HCT116 (cell line): Measurements from ENCODE around the gene PLEKHN1. TPM values are rescaled to one million over a fixed set of nuclear protein-coding genes. Genes with fewer than 3 reads are reported as not detected.

Experiments
- ATAC-seq: fragments of 200-7000 bp; cut with Tn5 transposase; 2 replicates; pipeline ENCODE4 v1.9.1; 2020; ENCODE audit warnings: mild to moderate bottlenecking, moderate library complexity
- BruUV-seq: library from RNA; stranded (reverse); fragments of 400-500 nt; replicated peaks from 2 replicates; lab custom pipeline; 2021; lab: Mats Ljungman, UMichigan
- CTCF ChIA-PET: fragments of 300-600 bp; sonication (Branson Sonifier 250); formaldehyde crosslinking; loops from one replicate; lab custom pipeline; 2021; ENCODE audit warnings: antibody characterized with exemption; lab: Charles Lee
- POLR2A ChIA-PET: fragments of 300-600, 350-600 bp; sonication (Branson Sonifier 250); formaldehyde crosslinking; loops from one replicate; lab custom pipeline; 2021; ENCODE audit warnings: antibody characterized with exemption; lab: Charles Lee
- RAD21 ChIA-PET, 2 experiments: fragments of 300-600 bp; sonication (Branson Sonifier 250); formaldehyde crosslinking; loops; one replicate each; lab custom pipeline; 2023; ENCODE audit warnings: low total read pairs in 2 of 2; ENCODE audit not compliant: uncharacterized antibody in 2 of 2, unreplicated experiment in 2 of 2, low non-redundant PET in 1 of 2; lab: Charles Lee
- DNase-seq: peaks from one replicate; pipeline ENCODE4 v3.0.0-alpha.2; 2010; ENCODE audit warnings: low read depth, low spot score
- H2AFZ ChIP-seq: fragments of 200-600 bp; shearing (Covaris generic), sonication (generic); 2 replicates; pipeline ENCODE4 v1.6.1; 2017; ENCODE audit warnings: low read depth, mixed run types, mixed read lengths, antibody characterized with exemption, low read length; ENCODE audit not compliant: poor library complexity, severe bottlenecking
- H3K27ac ChIP-seq: 2 replicates; pipeline ENCODE4 v1.5.1; 2012; ENCODE audit warnings: low read depth, low read length
- H3K27me3 ChIP-seq: fragments of 200-600 bp; sonication (generic); 2 replicates; pipeline ENCODE4 v1.6.1; 2016; ENCODE audit warnings: mixed run types, low read length, mixed read lengths; ENCODE audit not compliant: insufficient read depth
- H3K36me3 ChIP-seq, 2 experiments: fragments of 200-500 bp in 1 of 2; fragments of 200-600 bp in 1 of 2; sonication (Bioruptor generic) in 1 of 2; sonication (generic) in 1 of 2; 2 replicates each; pipeline versions ENCODE4 v1.5.1 to v1.6.1; 2014 to 2016; ENCODE audit warnings: low read length in 2 of 2, inconsistent platforms in 1 of 2, mixed read lengths in 1 of 2, mixed run types in 1 of 2; ENCODE audit not compliant: insufficient read depth in 2 of 2, control insufficient read depth in 1 of 2
- H3K4me1 ChIP-seq, 2 experiments: fragments of 200-600 bp in 1 of 2; sonication (generic) in 1 of 2; 2 replicates each; pipeline versions ENCODE4 v1.5.1 to v1.6.1; 2012 to 2017; ENCODE audit warnings: low read length in 2 of 2, inconsistent platforms in 1 of 2, mild to moderate bottlenecking in 1 of 2, mixed read lengths in 1 of 2, mixed run types in 1 of 2, moderate library complexity in 1 of 2; ENCODE audit not compliant: insufficient read depth in 2 of 2, control insufficient read depth in 1 of 2
- H3K4me2 ChIP-seq: fragments of 200-600 bp; sonication (generic); 2 replicates; pipeline ENCODE4 v1.6.1; 2017; ENCODE audit warnings: mixed run types, low read length, mixed read lengths
- H3K4me3 ChIP-seq, 2 experiments: fragments of 200-600 bp in 1 of 2; sonication (generic) in 1 of 2; replicated peaks in 1 of 2; 2 replicates each; pipeline ENCODE4 v1.5.1; 2011 to 2016; ENCODE audit warnings: low read length in 2 of 2, control low read depth in 1 of 2, low read depth in 1 of 2, mild to moderate bottlenecking in 1 of 2, mixed read lengths in 1 of 2, mixed run types in 1 of 2
- H3K79me2 ChIP-seq: fragments of 200-600 bp; sonication (generic); 2 replicates; pipeline ENCODE4 v1.6.1; 2017; ENCODE audit warnings: mild to moderate bottlenecking, mixed run types, low read length, moderate library complexity, mixed read lengths; ENCODE audit not compliant: insufficient read depth
- H3K9ac ChIP-seq: fragments of 200-600 bp; sonication (generic); 2 replicates; pipeline ENCODE4 v1.6.1; 2016; ENCODE audit warnings: low read length, mixed read lengths
- H3K9me2 ChIP-seq: fragments of 200-600 bp; sonication (generic), shearing (Covaris generic); 2 replicates; pipeline ENCODE4 v1.6.1; 2017; ENCODE audit warnings: mixed run types, mild to moderate bottlenecking, moderate library complexity; ENCODE audit not compliant: insufficient read depth
- H3K9me3 ChIP-seq, 2 experiments: fragments of 200-500 bp in 1 of 2; fragments of 200-600 bp in 1 of 2; sonication (Bioruptor generic) in 1 of 2; sonication (generic) in 1 of 2; 2 replicates each; pipeline ENCODE4 v1.6.1; 2014 to 2017; ENCODE audit warnings: low read length in 2 of 2, mixed read lengths in 2 of 2, inconsistent platforms in 1 of 2, low read depth in 1 of 2, mild to moderate bottlenecking in 1 of 2, mixed run types in 1 of 2, moderate library complexity in 1 of 2; ENCODE audit not compliant: control insufficient read depth in 1 of 2, insufficient read depth in 1 of 2
- H4K20me1 ChIP-seq: fragments of 200-600 bp; sonication (generic), shearing (Covaris generic); 2 replicates; pipeline ENCODE4 v1.6.1; 2017; ENCODE audit warnings: mixed run types, mild to moderate bottlenecking, moderate library complexity; ENCODE audit not compliant: insufficient read depth
- CEBPB ChIP-seq: IDR thresholded peaks from 2 replicates; pipeline ENCODE4 v1.6.1; 2012; ENCODE audit warnings: low read depth
- CTCF ChIP-seq, 3 experiments: fragments of 200-600 bp in 1 of 3; sonication (generic) in 1 of 3; IDR thresholded peaks in 2 of 3; conservative IDR thresholded peaks in 1 of 3; 2 replicates each; pipeline ENCODE4 v1.5.1; 2012 to 2017; ENCODE audit warnings: low read depth in 2 of 3, low read length in 2 of 3, antibody characterized with exemption in 1 of 3, borderline replicate concordance in 1 of 3, control low read depth in 1 of 3, mild to moderate bottlenecking in 1 of 3, mixed read lengths in 1 of 3, mixed run types in 1 of 3, moderate library complexity in 1 of 3; ENCODE audit not compliant: insufficient read depth in 1 of 3
- FOSL1 ChIP-seq: IDR thresholded peaks from 2 replicates; pipeline ENCODE4 v1.6.1; 2012; ENCODE audit warnings: low read depth
- POLR2AphosphoS5 ChIP-seq: IDR thresholded peaks from 2 replicates; pipeline ENCODE4 v1.6.1; 2011; ENCODE audit warnings: mild to moderate bottlenecking, low read depth, low read length, moderate library complexity
- REST ChIP-seq: IDR thresholded peaks from 2 replicates; pipeline ENCODE4 v1.6.1; 2012; ENCODE audit warnings: low read depth
- SIN3A ChIP-seq: IDR thresholded peaks from 2 replicates; pipeline ENCODE4 v1.6.1; 2012; ENCODE audit warnings: low read depth
- TCF7L2 ChIP-seq: IDR thresholded peaks from 2 replicates; pipeline ENCODE4 v1.7.0; 2011; ENCODE audit warnings: borderline replicate concordance, inconsistent platforms; ENCODE audit not compliant: insufficient read depth, insufficient read length; ENCODE audit errors: extremely low read depth
- YY1 ChIP-seq: IDR thresholded peaks from 2 replicates; pipeline ENCODE4 v1.6.1; 2011; ENCODE audit warnings: low read length, low read depth, moderate library complexity, mild to moderate bottlenecking; ENCODE audit not compliant: insufficient replicate concordance; ENCODE audit errors: extremely low read depth
- intact Hi-C: fragments of 100-400 bp; cut with micrococcal nuclease; formaldehyde crosslinking; loops from 2 replicates; pipeline ENCODE4 v1.10.0; 2022
- total RNA-seq: library from RNA; stranded (reverse); gene quantifications from one replicate; pipeline ENCODE4 v1.2.1, GENCODE V29; 2021; ENCODE audit not compliant: unreplicated experiment

PLEKHN1 gene
- total RNA-seq, 1 experiment from 2014 or later, result 11.6 TPM

GRCh38 chr1:940107-941014, 25.9 kb upstream of the PLEKHN1 start:
- TF ChIP-seq SIN3A (no peak), TCF7L2 (peak; percentile 71)
- BruUV-seq, result no TSS peak
- ChIA-PET POLR2A (no interaction called here), RAD21 (interaction anchor here in 1 of 2 experiments (0.6 to 0.7 kb wide), 2 partner anchors 29 to 37 kb away, joined by 3 read pairs; no protein-coding TSS in a partner anchor), CTCF (interaction anchor here (1.0 to 2.1 kb wide), 3 partner anchors 36 to 351 kb away, joined by 3 to 6 read pairs (median 5); no protein-coding TSS in a partner anchor)
- H3K9me2 ChIP-seq, result no peaks in the 10 kb centered on the region
- peaks cover 13% of the 10 kb centered on the region; the same call in 1 of the 2 replicates for H3K27me3 ChIP-seq
- peak; percentile 31 for ATAC-seq
- no peaks in the 10 kb centered on the region for H3K79me2 ChIP-seq
- H3K27ac ChIP-seq, result peak overlapping the region; percentile 55; the same call in 1 of the 2 replicates
- peak overlapping the region; percentile 73 for H3K4me2 ChIP-seq
- intact Hi-C loops, result loop anchor here (2.0 kb wide), 2 partner anchors 16 to 34 kb away; no protein-coding TSS in a partner anchor
- H3K9me3 ChIP-seq, result no peaks in the 10 kb centered on the region
- H3K36me3 ChIP-seq, result peaks cover 0 to under 1% of the 10 kb centered on the region in 2 experiments; a peak in 2 of 4 replicates
- peak overlapping the region; percentile 43; the same call in 1 of the 2 replicates for H3K9ac ChIP-seq
- H3K4me1 ChIP-seq, result peaks cover 51 to 62% of the 10 kb centered on the region in 2 experiments
- no peak for DNase-seq
- H4K20me1 ChIP-seq, result no peaks in the 10 kb centered on the region
- peak overlapping the region; percentile 38 to 50 for H3K4me3 ChIP-seq
- peak overlapping the region; percentile 16 for H2AFZ ChIP-seq

DNA sequence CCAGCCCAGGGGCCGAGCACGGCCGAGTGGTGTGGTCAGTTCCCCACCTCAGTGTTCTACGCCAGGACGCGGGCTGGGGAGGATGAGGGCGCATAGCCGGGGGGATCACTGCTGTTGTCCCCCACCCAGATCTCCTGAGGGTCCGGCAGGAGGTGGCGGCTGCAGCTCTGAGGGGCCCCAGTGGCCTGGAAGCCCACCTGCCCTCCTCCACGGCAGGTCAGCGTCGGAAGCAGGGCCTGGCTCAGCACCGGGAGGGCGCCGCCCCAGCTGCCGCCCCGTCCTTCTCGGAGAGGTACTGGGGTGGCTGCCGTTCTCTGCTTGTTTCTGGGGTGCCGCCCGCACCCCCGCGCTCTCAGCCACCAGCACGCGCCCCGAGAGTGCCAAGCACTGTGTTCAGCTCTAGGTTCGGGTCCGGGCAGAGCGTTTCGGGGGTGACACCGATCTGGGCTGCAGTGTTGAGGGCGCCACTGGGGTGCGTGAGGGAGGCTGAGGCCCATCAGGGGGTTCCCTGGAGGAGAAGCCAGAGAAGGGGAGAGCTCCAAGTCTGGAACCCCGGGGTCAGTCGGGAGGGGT, 25.2 kb upstream of the PLEKHN1 start:
- RAD21 ChIA-PET, result interaction anchor here in 1 of 2 experiments (0.6 kb wide), 1 partner anchor 30 kb away, joined by 3 read pairs; no protein-coding TSS in a partner anchor
- Histone ChIP-seq H4K20me1 (no peaks in the 10 kb centered on the region), H3K4me2 (peak overlapping the region; percentile 73), H3K27me3 (peaks cover 10% of the 10 kb centered on the region; the same call in 1 of the 2 replicates), H3K9ac (peak overlapping the region; percentile 43), H3K27ac (peak overlapping the region; percentile 49; the same call in 1 of the 2 replicates), H2AFZ (peak overlapping the region; percentile 51), H3K79me2 (no peaks in the 10 kb centered on the region), H3K4me3 (peak overlapping the region; percentile 38 to 50), H3K4me1 (peaks cover 49 to 62% of the 10 kb centered on the region in 2 experiments), H3K9me2 (no peaks in the 10 kb centered on the region), H3K36me3 (peaks cover 0 to 8% of the 10 kb centered on the region in 2 experiments; a peak in 3 of 4 replicates), H3K9me3 (no peaks in the 10 kb centered on the region)
- no TSS peak for BruUV-seq
- intact Hi-C loops, result loop anchor here (2.0 kb wide), 2 partner anchors 16 to 34 kb away; no protein-coding TSS in a partner anchor
- ATAC-seq (peak; percentile 5), DNase-seq (no peak)
- CTCF ChIA-PET, result interaction anchor here (1.8 to 2.1 kb wide), 2 partner anchors 36 to 72 kb away, joined by 5 to 6 read pairs; no protein-coding TSS in a partner anchor
- POLR2A ChIA-PET, result interaction anchor here (1.0 kb wide), 1 partner anchor 18 kb away, joined by 3 read pairs; the partner anchor contains the start of gene NOC2L
- TF ChIP-seq CTCF (IDR thresholded peaks at IDR 0.05 in 2 of 3, conservative IDR thresholded peaks at IDR 0.05 in 1 of 3; ENCODE audit: borderline replicate concordance in 1 of 3, insufficient read depth in 1 of 3, low read depth in 2 of 3, low read length in 2 of 3) (no peak), FOSL1 (no peak), SIN3A (no peak), POLR2AphosphoS5 (no peak), TCF7L2 (no peak), YY1 (no peak), CEBPB (no peak), REST (no peak)
